ENCODE results near the gene THSD7B.

The THSD7B gene

GRCh38 chr2:137255345-137255744 lies 490.0 kb downstream of the THSD7B start:
- DNase-seq (ENCODE audit: low spot score) = no peak
- no peak for TF ChIP-seq CTCF (IDR thresholded peaks at IDR 0.05; ENCODE audit: extremely low read depth, missing control alignments)

GRCh38 chr2:137255990-137256389 lies 490.6 kb downstream of the THSD7B start:
- no peak for TF ChIP-seq CTCF (IDR thresholded peaks at IDR 0.05; ENCODE audit: extremely low read depth, missing control alignments)
- no peak for DNase-seq (ENCODE audit: low spot score)

- no peak for TF ChIP-seq CTCF (IDR thresholded peaks at IDR 0.05; ENCODE audit: extremely low read depth, missing control alignments)
- DNase-seq (ENCODE audit: low spot score) = no peak
These were observed 496.7 kb downstream of the THSD7B start for GRCh38 chr2:137261881-137262585.

GRCh38 chr2:137262594-137262993 lies 497.2 kb downstream of the THSD7B start:
- TF ChIP-seq CTCF (IDR thresholded peaks at IDR 0.05; ENCODE audit: extremely low read depth, missing control alignments) = no peak
- DNase-seq (ENCODE audit: low spot score) = no peak

- no peak for TF ChIP-seq CTCF (IDR thresholded peaks at IDR 0.05; ENCODE audit: extremely low read depth, missing control alignments)
- DNase-seq (ENCODE audit: low spot score) = no peak
These were observed 522.7 kb downstream of the THSD7B start for GRCh38 chr2:137287913-137288639.

GRCh38 chr2:137291836-137292570 lies 526.7 kb downstream of the THSD7B start:
- no peak for TF ChIP-seq CTCF (IDR thresholded peaks at IDR 0.05; ENCODE audit: extremely low read depth, missing control alignments)
- no peak for DNase-seq (ENCODE audit: low spot score)

GRCh38 chr2:137298377-137298776 lies 533.0 kb downstream of the THSD7B start:
- no peak for DNase-seq (ENCODE audit: low spot score)
- no peak for TF ChIP-seq CTCF (IDR thresholded peaks at IDR 0.05; ENCODE audit: extremely low read depth, missing control alignments)

Measured in GM20000 (cell line).